Posterior vena cava (tissue), 2 donors: ENCODE data around the gene SEMA4D. TPM values are rescaled to one million over a fixed set of nuclear protein-coding genes. Genes with fewer than 3 reads are reported as not detected.

ENCODE experiments used
- DNase-seq: peaks from one replicate; pipeline ENCODE4 v3.0.0-alpha.2; 2020; ENCODE audit warnings: low spot score
- intact Hi-C, 2 donors: fragments of 100-400 bp; cut with DNase I; formaldehyde crosslinking; loops; one replicate each; pipeline versions ENCODE4 v1.14.1 to v1.14.2; 2022 to 2023
- total RNA-seq, 2 donors: library from RNA; stranded (reverse); fragmentation: NEBNext Ultra II Directional; extraction: Animal tissue kit (Norgen Biotek cat#: 25700); gene quantifications; one replicate each; pipeline ENCODE4 v1.2.1, GENCODE V29; 2021
- donor health status: DM: yes; HTN: yes; CAD: no.
- donor health status: DM: yes; HTN: yes; CAD: no.

The SEMA4D gene
- total RNA-seq, 2 donors from 2014 or later, result 10.0 to 14.1 TPM

DNA sequence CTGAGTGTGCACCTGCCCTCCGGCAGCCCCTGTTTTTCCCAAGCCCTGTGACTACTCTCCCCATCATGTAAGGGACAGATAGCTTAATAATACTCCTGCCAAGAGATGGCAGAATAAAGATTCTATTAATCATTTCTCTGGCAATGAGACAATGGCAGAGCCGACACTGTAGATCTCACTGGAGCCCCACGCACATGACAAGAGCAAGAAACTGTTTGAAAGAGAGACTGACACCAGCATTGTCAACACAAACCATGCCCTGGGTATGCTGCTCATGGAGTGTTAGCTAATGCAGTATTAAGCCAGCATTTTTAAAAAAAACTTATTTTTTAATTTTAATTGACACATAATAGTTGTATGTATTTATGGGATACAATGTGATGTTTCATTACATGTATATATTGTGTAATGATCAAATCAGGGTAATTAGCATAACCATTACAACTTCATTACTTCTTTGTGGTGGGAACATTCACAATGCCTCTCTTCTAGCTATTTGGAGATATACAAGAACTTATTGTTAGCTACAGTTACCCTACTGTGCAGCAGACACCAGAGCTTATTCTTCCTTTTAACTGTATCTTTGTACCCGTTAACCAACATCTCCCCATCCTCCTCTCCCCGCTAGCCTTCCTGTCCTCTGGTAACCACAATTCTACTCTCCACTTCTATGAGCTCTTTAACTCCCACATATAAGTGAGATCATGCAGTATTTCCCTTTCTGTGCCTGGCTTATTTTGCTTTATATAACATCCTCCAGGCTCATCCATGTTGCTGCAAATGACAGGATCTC, 31.5 kb upstream of the SEMA4D start:
- intact Hi-C loops, result no loop called here
- DNase-seq, result no peak

DNA sequence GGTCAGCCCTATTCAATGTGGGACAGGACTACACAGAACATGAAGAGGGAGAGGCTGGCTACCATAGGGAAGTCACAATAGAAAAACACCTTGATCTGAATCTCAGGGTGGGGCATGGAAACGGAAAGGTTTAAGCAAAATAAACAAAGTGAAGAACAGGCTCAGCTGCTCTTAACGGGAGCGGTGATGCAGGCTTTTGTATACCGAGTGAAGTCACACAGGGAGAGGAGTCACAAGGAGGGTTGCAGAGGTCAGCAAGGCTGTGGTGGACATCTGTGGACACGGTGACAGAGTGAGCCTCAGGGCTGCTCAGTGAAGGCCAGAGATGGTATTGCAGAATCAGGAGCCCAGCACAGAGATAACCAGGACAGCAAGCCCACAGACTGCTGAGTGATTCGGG, 30.6 kb upstream of the SEMA4D start:
- intact Hi-C loops, result no loop called here
- DNase-seq, result no peak

GRCh38 chr9:89528131-89528530, 30.2 kb upstream of the SEMA4D start:
- DNase-seq, result no peak
- intact Hi-C loops, result no loop called here

DNA sequence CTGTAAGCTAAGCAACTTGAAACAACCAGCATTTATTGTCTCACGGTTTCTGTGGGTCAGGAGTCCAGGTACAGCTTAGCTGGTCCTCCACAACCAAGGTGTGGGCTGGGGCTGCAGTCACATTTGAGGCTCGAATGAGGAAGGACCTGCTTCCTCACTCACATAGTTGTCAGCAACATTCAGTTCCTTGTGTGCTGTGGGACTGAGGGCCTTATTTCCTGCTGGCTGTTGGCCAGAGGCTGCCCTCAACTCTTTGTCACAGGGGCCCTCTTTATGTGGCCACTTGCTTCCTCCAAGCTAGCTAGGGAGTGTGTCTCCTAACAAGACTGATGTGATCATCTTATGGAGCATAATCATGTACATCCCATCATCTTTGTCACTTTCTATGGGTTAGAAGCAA, 29.2 kb upstream of the SEMA4D start:
- intact Hi-C loops, result no loop called here

GRCh38 chr9:89526667-89527066, 28.8 kb upstream of the SEMA4D start:
- intact Hi-C loops, result no loop called here
- no peak for DNase-seq

More for the DNA sequence above, 29.2 kb upstream of the SEMA4D start:
- no peak for DNase-seq

DNA sequence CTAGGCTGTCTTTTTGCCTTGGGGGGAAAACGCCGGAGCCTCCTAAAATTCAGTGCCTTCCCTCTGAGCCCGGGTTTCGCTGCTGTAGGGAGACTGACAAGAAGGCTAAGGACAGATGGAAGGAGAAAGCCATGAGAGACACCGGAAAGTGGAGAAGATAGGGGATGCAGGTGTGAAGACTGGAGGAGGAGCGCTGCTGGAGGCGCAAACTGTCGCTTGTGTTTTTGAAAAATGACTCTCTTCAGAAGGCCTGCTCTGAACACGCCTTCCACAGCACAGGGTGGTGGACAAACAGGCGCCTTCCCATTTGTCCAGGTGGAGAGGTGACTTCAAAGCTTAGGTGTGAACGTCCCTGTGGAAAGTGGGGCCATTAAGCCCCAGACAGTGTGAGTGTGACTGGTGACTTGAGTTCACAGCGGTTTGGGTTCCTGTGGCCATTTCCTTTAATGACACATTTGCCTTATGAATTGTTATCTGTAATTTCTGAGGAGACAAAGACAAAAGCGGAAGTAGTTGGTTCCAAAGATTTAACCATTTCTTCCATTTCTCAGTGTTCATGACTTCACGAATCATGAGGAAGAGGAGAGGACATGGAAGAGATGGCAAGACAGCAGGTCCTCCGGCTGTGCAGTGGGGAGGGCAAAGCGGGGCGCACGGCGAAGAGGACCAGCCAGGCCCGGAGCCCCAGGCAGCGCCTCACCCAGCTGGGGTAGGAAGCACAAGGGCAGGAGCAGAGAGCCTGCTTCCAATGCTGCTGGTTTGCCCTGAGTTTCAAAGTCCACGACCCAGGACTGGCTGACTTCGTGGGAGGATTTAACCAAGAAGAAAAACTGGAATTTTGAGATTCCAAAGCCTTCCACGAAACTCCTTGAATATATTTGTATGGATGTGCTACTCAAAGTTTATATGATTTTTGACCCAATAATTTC, 27.8 kb upstream of the SEMA4D start:
- intact Hi-C loops, result no loop called here
- no peak for DNase-seq

DNA sequence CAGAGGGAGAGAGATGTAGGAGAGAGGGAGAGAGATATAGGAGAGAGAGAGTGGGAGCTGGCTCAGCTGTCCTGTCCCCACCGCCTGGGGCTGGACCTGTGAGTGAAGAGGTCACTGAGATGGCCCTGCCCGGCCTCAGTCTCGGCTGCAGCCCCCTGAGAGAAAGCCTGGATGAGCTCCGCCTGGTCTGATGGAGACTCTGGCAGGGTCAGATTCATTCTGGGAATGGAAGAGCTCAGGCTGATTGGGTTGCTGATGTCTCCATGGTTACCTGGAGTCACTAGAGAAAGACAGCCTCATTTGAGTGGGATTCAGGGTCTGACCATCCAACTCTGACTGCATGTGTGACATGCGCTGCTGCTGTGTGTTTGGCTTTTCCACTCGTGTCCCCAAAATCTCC, 27.1 kb upstream of the SEMA4D start:
- no peak for DNase-seq
- intact Hi-C loops, result no loop called here

- DNase-seq, result no peak
- intact Hi-C loops, result no loop called here
Observed at GRCh38 chr9:89523948-89524347, 26.0 kb upstream of the SEMA4D start.

- DNase-seq, result no peak
Observed at GRCh38 chr9:89522959-89523285, 25.0 kb upstream of the SEMA4D start.

GRCh38 chr9:89522261-89522958, 24.5 kb upstream of the SEMA4D start:
- intact Hi-C loops, result no loop called here

More at GRCh38 chr9:89522959-89523285, 25.0 kb upstream of the SEMA4D start:
- intact Hi-C loops, result no loop called here

DNA sequence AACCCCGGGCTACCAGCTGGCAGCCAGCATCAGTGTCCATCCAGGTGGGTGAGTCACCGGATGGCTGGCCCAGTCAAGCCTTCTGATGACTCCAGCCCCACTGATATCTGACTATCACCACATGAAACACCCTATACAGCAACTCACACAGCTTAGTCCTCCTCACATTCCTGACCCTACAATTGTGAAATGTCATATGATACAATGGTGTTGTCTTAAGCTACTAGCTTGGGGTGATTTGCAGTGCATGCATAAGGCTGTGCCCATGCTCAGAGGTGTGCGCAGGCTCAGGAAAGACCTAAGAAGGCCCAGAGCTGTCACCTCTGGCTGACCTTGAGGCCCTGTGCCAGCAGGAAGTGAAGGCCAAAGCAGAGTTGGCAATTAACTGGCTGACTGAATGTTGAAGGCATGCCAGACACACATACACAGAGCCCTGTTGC, 21.5 kb upstream of the SEMA4D start:
- DNase-seq, result no peak
- intact Hi-C loops, result no loop called here

More at GRCh38 chr9:89522261-89522958, 24.5 kb upstream of the SEMA4D start:
- DNase-seq, result no peak

DNA sequence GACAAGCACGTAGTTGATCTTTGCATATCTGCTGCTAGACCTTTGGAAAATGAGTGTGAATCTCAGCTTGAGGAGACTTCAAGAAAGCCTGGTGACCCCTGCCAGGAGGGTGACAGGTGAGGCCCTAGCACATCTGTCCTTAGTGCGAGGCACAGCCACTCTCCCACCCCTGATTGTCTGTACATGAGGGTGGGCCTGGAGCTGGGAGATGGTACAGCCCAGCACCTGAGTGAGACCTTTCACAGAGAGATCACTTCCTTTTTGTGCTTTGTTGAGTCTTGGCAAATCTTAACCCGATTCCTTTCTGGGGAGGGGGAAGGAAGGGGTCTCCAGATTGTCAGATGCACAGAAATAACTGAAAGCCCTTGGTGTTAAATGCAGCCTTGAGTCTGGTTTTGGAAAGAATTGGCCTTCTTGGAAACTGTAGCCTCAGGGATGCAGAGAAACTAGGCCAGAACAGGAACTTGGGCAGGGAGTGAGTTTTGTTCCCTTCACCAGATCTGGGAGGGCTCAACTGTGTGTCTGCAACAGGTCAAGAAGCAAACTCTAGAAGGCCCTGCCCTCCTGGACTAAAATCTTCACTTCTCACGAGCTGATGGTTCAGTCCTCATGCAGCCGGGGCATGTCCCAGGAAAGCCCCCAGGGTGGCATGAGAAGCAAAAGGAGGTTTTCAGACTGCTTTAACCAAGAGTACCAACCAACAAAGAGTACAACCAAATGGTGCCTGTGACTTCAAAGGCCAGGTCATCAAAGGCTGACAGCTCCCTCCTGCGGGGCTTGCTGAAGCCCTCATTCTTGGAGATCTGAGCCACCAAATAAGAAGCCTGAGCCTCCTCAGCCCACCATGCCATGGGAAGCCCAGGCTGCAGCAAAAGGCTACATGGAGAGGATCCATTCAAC, 20.8 kb upstream of the SEMA4D start:
- intact Hi-C loops, result no loop called here
- no peak for DNase-seq

- intact Hi-C loops, result no loop called here
- no peak for DNase-seq
Observed at GRCh38 chr9:89515416-89515815, 17.5 kb upstream of the SEMA4D start.

DNA sequence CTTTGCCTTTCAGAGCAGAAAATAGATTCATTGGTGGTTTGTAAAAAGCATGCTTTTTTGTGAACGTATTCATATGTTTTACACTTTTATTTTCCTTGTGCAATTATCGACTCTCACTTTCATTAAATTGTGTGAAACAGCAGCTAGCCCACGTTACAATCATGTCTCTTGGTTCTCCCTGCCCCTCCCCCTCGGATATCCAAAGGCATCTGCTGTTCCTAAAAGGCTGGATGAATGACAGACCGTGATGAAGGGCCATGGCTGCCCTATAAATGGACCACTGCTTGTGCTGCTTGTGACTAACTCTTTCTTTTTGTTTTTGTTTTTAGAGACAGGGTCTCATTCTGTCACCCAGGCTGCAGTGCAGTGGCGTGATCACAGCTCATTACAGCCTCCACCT, 17.0 kb upstream of the SEMA4D start:
- DNase-seq, result no peak
- intact Hi-C loops, result no loop called here

DNA sequence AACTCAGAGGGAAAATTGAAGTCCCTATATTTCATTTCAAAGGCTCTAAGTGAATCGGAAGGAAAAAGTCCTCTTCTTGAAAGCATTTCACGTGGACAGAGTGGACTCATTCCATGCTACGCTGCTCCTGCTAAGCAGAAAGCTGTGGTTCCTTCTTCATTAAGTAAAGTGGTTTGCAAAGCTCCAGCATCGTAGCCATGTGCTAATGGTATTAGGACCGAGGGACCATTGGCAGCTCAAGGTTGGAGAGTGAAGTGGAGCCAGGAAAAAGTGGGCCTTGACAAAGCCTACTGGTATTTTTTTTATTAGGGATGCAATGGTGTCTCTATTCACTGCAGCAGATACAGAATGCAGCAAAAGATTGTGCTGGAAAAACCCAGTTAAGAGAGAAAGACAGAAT, 16.4 kb upstream of the SEMA4D start:
- no peak for DNase-seq
- intact Hi-C loops, result no loop called here

- intact Hi-C loops, result no loop called here
- no peak for DNase-seq
Observed at GRCh38 chr9:89513837-89514236, 15.9 kb upstream of the SEMA4D start.

DNA sequence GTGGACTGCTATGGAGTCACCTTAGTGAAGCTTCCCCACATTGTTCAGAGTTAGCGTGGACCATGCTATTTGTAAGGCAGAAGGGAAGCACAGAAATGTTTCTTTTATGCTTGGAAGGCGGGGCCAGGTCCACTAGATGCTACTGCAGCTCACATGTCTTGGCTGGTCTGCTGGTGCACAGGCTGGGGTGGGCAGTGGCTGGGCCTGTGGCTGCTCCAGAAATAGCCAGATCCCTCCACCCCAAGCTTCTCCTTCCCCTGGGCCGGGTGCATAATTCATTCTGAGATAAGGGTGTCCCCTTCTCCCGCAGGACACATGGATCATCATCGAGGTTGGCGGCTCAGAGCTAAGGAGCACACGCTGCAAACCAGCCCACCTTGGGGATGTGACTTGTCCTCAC, 14.5 kb upstream of the SEMA4D start:
- no peak for DNase-seq
- intact Hi-C loops, result no loop called here

- intact Hi-C loops, result no loop called here
- DNase-seq, result no peak
Observed at GRCh38 chr9:89508951-89509615, 11.2 kb upstream of the SEMA4D start.
